ENCODE data around the gene PLA2G2C. TPM values are rescaled to one million over a fixed set of nuclear protein-coding genes. Genes with fewer than 3 reads are reported as not detected.
"Not testable (repeated sequence)": the region's sequence is repeated elsewhere in the genome, so short reads cannot be mapped to it uniquely, and the experiment has no call there.

The PLA2G2C gene
- total RNA-seq, 1 experiment from 2014 or later: not detected

GRCh38 chr1:20137604-20138003 is 48.7 kb downstream of the PLA2G2C start:
- DNase-seq (ENCODE audit: low read depth): no peak

GRCh38 chr1:20137055-20137454 is 49.3 kb downstream of the PLA2G2C start:
- no peak for DNase-seq (ENCODE audit: low read depth)

- DNase-seq (ENCODE audit: low read depth): no peak
Measured at GRCh38 chr1:20136249-20136648, 50.1 kb downstream of the PLA2G2C start.

- no peak for DNase-seq (ENCODE audit: low read depth)
Measured at GRCh38 chr1:20134995-20135394, 51.3 kb downstream of the PLA2G2C start.

- not testable (repeated sequence) for DNase-seq (ENCODE audit: low read depth)
Measured at GRCh38 chr1:20130518-20130917, 55.8 kb downstream of the PLA2G2C start.

- DNase-seq (ENCODE audit: low read depth): no peak
Measured at GRCh38 chr1:20126806-20127440, 59.4 kb downstream of the PLA2G2C start.

GRCh38 chr1:20126041-20126805 is 60.1 kb downstream of the PLA2G2C start:
- no peak for DNase-seq (ENCODE audit: low read depth)

GRCh38 chr1:20125100-20125499 is 61.2 kb downstream of the PLA2G2C start:
- DNase-seq (ENCODE audit: low read depth): peak; percentile 28

- DNase-seq (ENCODE audit: low read depth): peak; percentile 92
Measured at GRCh38 chr1:20124456-20125057, 61.8 kb downstream of the PLA2G2C start.

GRCh38 chr1:20123722-20124455 is 62.4 kb downstream of the PLA2G2C start:
- DNase-seq (ENCODE audit: low read depth): no peak

GRCh38 chr1:20120796-20121195 is 65.5 kb downstream of the PLA2G2C start:
- DNase-seq (ENCODE audit: low read depth): no peak

GRCh38 chr1:20119347-20119746 is 67.0 kb downstream of the PLA2G2C start, which contains the start of gene PLA2G2D:
Gene PLA2G2D, minus strand, starts transcription at chr1:20119536. Its CDS starts 38 bp downstream, at chr1:20119498.
- DNase-seq (ENCODE audit: low read depth): no peak

GRCh38 chr1:20117236-20117635 is 69.1 kb downstream of the PLA2G2C start:
- no peak for DNase-seq (ENCODE audit: low read depth)

GRCh38 chr1:20115916-20116315 is 70.4 kb downstream of the PLA2G2C start:
- no peak for DNase-seq (ENCODE audit: low read depth)

GRCh38 chr1:20115479-20115878 is 70.8 kb downstream of the PLA2G2C start:
- DNase-seq (ENCODE audit: low read depth): no peak

- DNase-seq (ENCODE audit: low read depth): no peak
Measured at GRCh38 chr1:20114021-20114648, 72.2 kb downstream of the PLA2G2C start.

Other genes with a start within 250 kb of the PLA2G2C start
- gene PLA2G2A, start 206.9 kb downstream of the PLA2G2C start, total RNA-seq (2014; rRNA removed; shearing (Covaris generic)): not detected in 2 replicates
- not detected in 2 replicates for gene PLA2G5, start 116.3 kb downstream of the PLA2G2C start, total RNA-seq (2014; rRNA removed; shearing (Covaris generic))
- gene PLA2G2D, start 67.0 kb downstream of the PLA2G2C start, total RNA-seq (2014; rRNA removed; shearing (Covaris generic)): not detected in 2 replicates
- gene PLA2G2F, start 47.2 kb downstream of the PLA2G2C start, total RNA-seq (2014; rRNA removed; shearing (Covaris generic)): not detected in 2 replicates
- gene UBXN10, start 422 bp downstream of the PLA2G2C start, total RNA-seq (2014; rRNA removed; shearing (Covaris generic)): not detected in 2 replicates
- gene VWA5B1, start 104.4 kb upstream of the PLA2G2C start, total RNA-seq (2014; rRNA removed; shearing (Covaris generic)): not detected in 2 replicates

Data from HT1080 (cell line).